Transverse colon (tissue), 4 donors: ENCODE measurements around the gene PDF.

Experiments used
- POLR2AphosphoS5 ChIP-seq, 3 donors: sonication (generic); formaldehyde crosslinking; IDR thresholded peaks; one replicate each; pipeline ENCODE4 v1.6.1; 2016; ENCODE audit warnings: antibody characterized with exemption in 3 of 3
- TF ChIP-seq, protein P1 (sequence below), 5 experiments: fragments of 200-600 bp in 3 of 5; fragments of 450-650 bp in 2 of 5; sonication (generic) in 3 of 5; IDR thresholded peaks; 1 replicate in 2 of 5; 2 replicates in 3 of 5; pipeline ENCODE4 v1.5.1; 2016 to 2017; ENCODE audit warnings: antibody characterized with exemption in 5 of 5, inconsistent platforms in 3 of 5, mild to moderate bottlenecking in 2 of 5, moderate library complexity in 1 of 5

DNA sequence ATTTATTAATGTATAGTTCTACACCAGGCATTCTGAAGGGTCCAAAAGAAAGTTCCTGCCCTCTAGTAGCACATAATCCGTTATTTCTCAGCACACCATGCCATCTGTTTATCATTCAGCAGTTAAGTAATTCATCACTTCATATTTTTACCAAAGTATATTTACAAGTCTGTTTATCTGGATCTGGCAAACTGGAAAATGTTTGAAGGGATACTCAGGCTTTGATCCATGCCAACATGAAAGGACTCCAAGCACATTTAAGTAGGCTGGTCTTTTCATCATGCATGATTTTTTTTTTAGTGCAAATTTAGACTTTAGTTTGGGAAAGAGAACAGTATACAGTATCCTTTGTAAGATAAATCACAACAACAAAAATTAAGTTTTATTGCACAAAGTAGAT lies 23.3 kb downstream of the PDF start:
- TF ChIP-seq, protein P1, sequence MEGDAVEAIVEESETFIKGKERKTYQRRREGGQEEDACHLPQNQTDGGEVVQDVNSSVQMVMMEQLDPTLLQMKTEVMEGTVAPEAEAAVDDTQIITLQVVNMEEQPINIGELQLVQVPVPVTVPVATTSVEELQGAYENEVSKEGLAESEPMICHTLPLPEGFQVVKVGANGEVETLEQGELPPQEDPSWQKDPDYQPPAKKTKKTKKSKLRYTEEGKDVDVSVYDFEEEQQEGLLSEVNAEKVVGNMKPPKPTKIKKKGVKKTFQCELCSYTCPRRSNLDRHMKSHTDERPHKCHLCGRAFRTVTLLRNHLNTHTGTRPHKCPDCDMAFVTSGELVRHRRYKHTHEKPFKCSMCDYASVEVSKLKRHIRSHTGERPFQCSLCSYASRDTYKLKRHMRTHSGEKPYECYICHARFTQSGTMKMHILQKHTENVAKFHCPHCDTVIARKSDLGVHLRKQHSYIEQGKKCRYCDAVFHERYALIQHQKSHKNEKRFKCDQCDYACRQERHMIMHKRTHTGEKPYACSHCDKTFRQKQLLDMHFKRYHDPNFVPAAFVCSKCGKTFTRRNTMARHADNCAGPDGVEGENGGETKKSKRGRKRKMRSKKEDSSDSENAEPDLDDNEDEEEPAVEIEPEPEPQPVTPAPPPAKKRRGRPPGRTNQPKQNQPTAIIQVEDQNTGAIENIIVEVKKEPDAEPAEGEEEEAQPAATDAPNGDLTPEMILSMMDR (IDR thresholded peaks at IDR 0.05) = no peak
- TF ChIP-seq POLR2AphosphoS5 (IDR thresholded peaks at IDR 0.05) = no peak
